HG02588 (cell line): ENCODE results near the gene LDLRAD4.
A peak's percentile ranks its signal among the peaks of the same experiment; 100 is the strongest.

Experiments used
- ATAC-seq: cut with Tn5 transposase; IDR thresholded peaks from one replicate; pipeline ENCODE4 v1.9.1; 2021; ENCODE audit warnings: mild to moderate bottlenecking, moderate library complexity; ENCODE audit not compliant: unreplicated experiment

Gene LDLRAD4

GRCh38 chr18:13540477-13541182 lies 322.1 kb downstream of the LDLRAD4 start:
- no peak for ATAC-seq

- no peak for ATAC-seq
Observed at GRCh38 chr18:13541621-13542519, 323.3 kb downstream of the LDLRAD4 start.

- no peak for ATAC-seq
Observed at GRCh38 chr18:13542520-13542847, 323.9 kb downstream of the LDLRAD4 start.

- no peak for ATAC-seq
Observed at GRCh38 chr18:13543144-13543543, 324.6 kb downstream of the LDLRAD4 start.

GRCh38 chr18:13543811-13544732 lies 325.5 kb downstream of the LDLRAD4 start:
- no peak for ATAC-seq

GRCh38 chr18:13544953-13545352 lies 326.4 kb downstream of the LDLRAD4 start:
- ATAC-seq = no peak

GRCh38 chr18:13545514-13545913 lies 327.0 kb downstream of the LDLRAD4 start:
- no peak for ATAC-seq

GRCh38 chr18:13545955-13546354 lies 327.4 kb downstream of the LDLRAD4 start:
- no peak for ATAC-seq

- ATAC-seq = no peak
Observed at GRCh38 chr18:13546638-13547037, 328.1 kb downstream of the LDLRAD4 start.

- ATAC-seq = no peak
Observed at GRCh38 chr18:13547347-13547746, 328.8 kb downstream of the LDLRAD4 start.

- no peak for ATAC-seq
Observed at GRCh38 chr18:13548106-13548819, 329.7 kb downstream of the LDLRAD4 start.

GRCh38 chr18:13548966-13549879 lies 330.7 kb downstream of the LDLRAD4 start:
- peak; percentile 81 for ATAC-seq

GRCh38 chr18:13549880-13550232 lies 331.3 kb downstream of the LDLRAD4 start:
- no peak for ATAC-seq

GRCh38 chr18:13550418-13551304 lies 332.1 kb downstream of the LDLRAD4 start:
- ATAC-seq = no peak

- ATAC-seq = no peak
Observed at GRCh38 chr18:13551305-13551603, 332.7 kb downstream of the LDLRAD4 start.

GRCh38 chr18:13551841-13552733 lies 333.5 kb downstream of the LDLRAD4 start:
- no peak for ATAC-seq

- ATAC-seq = no peak
Observed at GRCh38 chr18:13553449-13553848, 334.9 kb downstream of the LDLRAD4 start.

GRCh38 chr18:13555192-13555591 lies 336.6 kb downstream of the LDLRAD4 start:
- ATAC-seq = no peak
